Epithelial cell of proximal tubule (primary cell): ENCODE results near the gene CHDH. TPM values are rescaled to one million over a fixed set of nuclear protein-coding genes. Genes with fewer than 3 reads are reported as not detected.

Source experiments
- DNase-seq: peaks from one replicate; pipeline ENCODE4 v3.0.0-alpha.2; 2011; ENCODE audit warnings: low read depth
- H3K4me3 ChIP-seq: 2 replicates; pipeline ENCODE4 v1.5.1; 2011; ENCODE audit warnings: low read depth, mild to moderate bottlenecking, low read length
- CTCF ChIP-seq: conservative IDR thresholded peaks from 2 replicates; pipeline ENCODE4 v1.5.1; 2012; ENCODE audit warnings: low read depth, mild to moderate bottlenecking, low read length
- total RNA-seq: library from RNA; depleted of rRNA; stranded (reverse); fragments of >200 nt; gene quantifications from 2 replicates; pipeline ENCODE4 v1.2.3, GENCODE V29; 2015

The CHDH gene
- total RNA-seq, 1 donor from 2014 or later = 9.2 TPM

GRCh38 chr3:53789459-53789858 is 56.8 kb downstream of the CHDH start:
- DNase-seq = no peak
- no peak overlapping the region for H3K4me3 ChIP-seq
- no peak for TF ChIP-seq CTCF

- no peak for TF ChIP-seq CTCF
- H3K4me3 ChIP-seq = no peak overlapping the region
- no peak for DNase-seq
Observed at GRCh38 chr3:53788038-53788437, 58.2 kb downstream of the CHDH start.

- no peak overlapping the region for H3K4me3 ChIP-seq
- TF ChIP-seq CTCF = no peak
Observed at GRCh38 chr3:53787016-53787415, 59.2 kb downstream of the CHDH start.

GRCh38 chr3:53780806-53781205 is 65.4 kb downstream of the CHDH start:
- no peak for TF ChIP-seq CTCF

More at GRCh38 chr3:53787016-53787415, 59.2 kb downstream of the CHDH start:
- DNase-seq = no peak

GRCh38 chr3:53780171-53780570 is 66.0 kb downstream of the CHDH start:
- no peak overlapping the region for H3K4me3 ChIP-seq
- no peak for DNase-seq
- no peak for TF ChIP-seq CTCF

More at GRCh38 chr3:53780806-53781205, 65.4 kb downstream of the CHDH start:
- DNase-seq = no peak
- no peak overlapping the region for H3K4me3 ChIP-seq

GRCh38 chr3:53778153-53778552 is 68.1 kb downstream of the CHDH start:
- no peak for TF ChIP-seq CTCF
- no peak for DNase-seq
- no peak overlapping the region for H3K4me3 ChIP-seq

- TF ChIP-seq CTCF = no peak
- H3K4me3 ChIP-seq = no peak overlapping the region
- no peak for DNase-seq
Observed at GRCh38 chr3:53777468-53777867, 68.8 kb downstream of the CHDH start.
